ENCODE measurements around the gene HMMR.
A peak's percentile ranks its signal among the peaks of the same experiment; 100 is the strongest.

Gene HMMR

GRCh38 chr5:163505368-163506094, 45.1 kb downstream of the HMMR start, which contains the start of gene MAT2B:
MAT2B (plus strand) TSS chr5:163505619; CDS start chr5:163505687, 68 bp downstream.
- no peaks in the 10 kb centered on the region for H3K36me3 ChIP-seq (replicated peaks; ENCODE audit: insufficient read depth, low read length)
- H3K9ac ChIP-seq (ENCODE audit: low read length), result peak within 1 kb of the TSS; percentile 94
- H3K9me3 ChIP-seq (replicated peaks; ENCODE audit: insufficient read depth, low read length), result no peaks in the 10 kb centered on the region
- H4K20me1 ChIP-seq (ENCODE audit: insufficient read depth, low read length), result 0 out of 2 replicates have a peak, but pooled peaks cover 4% of the 10 kb centered on the region
- H3K4me2 ChIP-seq (ENCODE audit: low read depth, low read length), result peak within 1 kb of the TSS; percentile 76
- H3K27me3 ChIP-seq (replicated peaks; ENCODE audit: insufficient read depth, low read length), result no peaks in the 10 kb centered on the region
- peak within 1 kb of the TSS; percentile 74 for H2AFZ ChIP-seq (ENCODE audit: low read length)
- peaks cover 41% of the 10 kb centered on the region for H3F3A ChIP-seq (ENCODE audit: insufficient read depth, low read length)
- DNase-seq, result peak; percentile 96
- peaks cover 12% of the 10 kb centered on the region; the same call in 1 of the 2 replicates for H3K4me1 ChIP-seq (ENCODE audit: low read length)
- peak within 1 kb of the TSS; percentile 84 for H3K4me3 ChIP-seq (ENCODE audit: low read length)
- no peaks in the 10 kb centered on the region for H3K9me2 ChIP-seq (replicated peaks; ENCODE audit: insufficient read depth, low read length)
- H3K27ac ChIP-seq (ENCODE audit: low read length), result peak within 1 kb of the TSS; percentile 98
- H3K79me2 ChIP-seq (ENCODE audit: low read length), result peaks cover 47% of the 10 kb centered on the region
- TF ChIP-seq, protein P1, sequence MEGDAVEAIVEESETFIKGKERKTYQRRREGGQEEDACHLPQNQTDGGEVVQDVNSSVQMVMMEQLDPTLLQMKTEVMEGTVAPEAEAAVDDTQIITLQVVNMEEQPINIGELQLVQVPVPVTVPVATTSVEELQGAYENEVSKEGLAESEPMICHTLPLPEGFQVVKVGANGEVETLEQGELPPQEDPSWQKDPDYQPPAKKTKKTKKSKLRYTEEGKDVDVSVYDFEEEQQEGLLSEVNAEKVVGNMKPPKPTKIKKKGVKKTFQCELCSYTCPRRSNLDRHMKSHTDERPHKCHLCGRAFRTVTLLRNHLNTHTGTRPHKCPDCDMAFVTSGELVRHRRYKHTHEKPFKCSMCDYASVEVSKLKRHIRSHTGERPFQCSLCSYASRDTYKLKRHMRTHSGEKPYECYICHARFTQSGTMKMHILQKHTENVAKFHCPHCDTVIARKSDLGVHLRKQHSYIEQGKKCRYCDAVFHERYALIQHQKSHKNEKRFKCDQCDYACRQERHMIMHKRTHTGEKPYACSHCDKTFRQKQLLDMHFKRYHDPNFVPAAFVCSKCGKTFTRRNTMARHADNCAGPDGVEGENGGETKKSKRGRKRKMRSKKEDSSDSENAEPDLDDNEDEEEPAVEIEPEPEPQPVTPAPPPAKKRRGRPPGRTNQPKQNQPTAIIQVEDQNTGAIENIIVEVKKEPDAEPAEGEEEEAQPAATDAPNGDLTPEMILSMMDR (IDR thresholded peaks at IDR 0.05; ENCODE audit: low read length), result peak; percentile 61
- TF ChIP-seq EZH2 (optimal IDR thresholded peaks at IDR 0.05; ENCODE audit: low read depth, low read length) (no peak), EZH2phosphoT487 (IDR thresholded peaks at IDR 0.05; ENCODE audit: low read length) (no peak)

DNA sequence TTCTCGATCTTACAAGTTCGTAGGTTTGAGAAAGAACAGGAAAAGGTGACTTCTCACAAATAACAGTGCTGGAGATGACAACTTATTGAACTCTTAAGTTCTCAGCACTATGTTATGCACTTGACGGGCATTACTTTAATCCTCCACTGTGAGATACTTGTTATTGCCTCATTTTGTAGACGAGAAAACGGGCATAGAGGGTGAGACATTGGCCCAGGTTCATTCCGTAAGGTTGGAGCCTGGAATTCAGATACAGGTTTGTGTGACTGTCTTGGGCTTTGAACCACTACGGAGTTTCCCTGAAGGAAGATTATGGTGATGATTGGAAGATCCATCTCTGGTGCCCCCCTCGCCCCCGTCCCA, 45.6 kb downstream of the HMMR start:
- H3K27ac ChIP-seq (ENCODE audit: low read length), result peak overlapping the region; percentile 98
- H3K27me3 ChIP-seq (replicated peaks; ENCODE audit: insufficient read depth, low read length), result no peaks in the 10 kb centered on the region
- DNase-seq, result peak; percentile 6
- H3K4me2 ChIP-seq (ENCODE audit: low read depth, low read length), result peak overlapping the region; percentile 60
- TF ChIP-seq EZH2 (optimal IDR thresholded peaks at IDR 0.05; ENCODE audit: low read depth, low read length), result no peak
- TF ChIP-seq, protein P1 (IDR thresholded peaks at IDR 0.05; ENCODE audit: low read length), result no peak
- no peak for TF ChIP-seq EZH2phosphoT487 (IDR thresholded peaks at IDR 0.05; ENCODE audit: low read length)
- H2AFZ ChIP-seq (ENCODE audit: low read length), result peak overlapping the region; percentile 16; the same call in 1 of the 2 replicates
- no peaks in the 10 kb centered on the region for H3K9me3 ChIP-seq (replicated peaks; ENCODE audit: insufficient read depth, low read length)
- H3K79me2 ChIP-seq (ENCODE audit: low read length), result peaks cover 52% of the 10 kb centered on the region
- H3K36me3 ChIP-seq (replicated peaks; ENCODE audit: insufficient read depth, low read length), result no peaks in the 10 kb centered on the region
- H4K20me1 ChIP-seq (ENCODE audit: insufficient read depth, low read length), result 0 out of 2 replicates have a peak, but pooled peaks cover 4% of the 10 kb centered on the region
- peaks cover 12% of the 10 kb centered on the region; the same call in 1 of the 2 replicates for H3K4me1 ChIP-seq (ENCODE audit: low read length)
- peak overlapping the region; percentile 94 for H3K9ac ChIP-seq (ENCODE audit: low read length)
- peak overlapping the region; percentile 84 for H3K4me3 ChIP-seq (ENCODE audit: low read length)
- no peaks in the 10 kb centered on the region for H3K9me2 ChIP-seq (replicated peaks; ENCODE audit: insufficient read depth, low read length)
- H3F3A ChIP-seq (ENCODE audit: insufficient read depth, low read length), result peaks cover 41% of the 10 kb centered on the region

DNA sequence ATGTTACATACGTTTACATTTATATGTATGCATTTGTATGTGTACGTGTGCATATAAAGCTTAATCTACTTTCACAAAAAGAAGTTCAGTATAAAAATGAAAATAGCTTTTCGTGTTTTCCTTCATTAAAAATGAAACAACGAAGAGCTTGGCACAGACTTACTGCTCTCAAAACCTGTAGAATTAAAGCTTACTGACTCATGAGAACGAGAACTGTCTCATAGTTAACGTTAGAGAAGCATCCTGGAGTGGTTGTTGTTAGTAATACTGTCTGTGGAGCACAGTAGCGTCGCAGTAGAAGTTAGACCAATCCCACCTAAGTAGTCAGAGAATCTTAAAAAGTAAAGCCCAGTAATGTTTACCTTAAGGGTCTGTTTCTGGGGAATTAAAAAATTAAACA, 46.3 kb downstream of the HMMR start:
- H4K20me1 ChIP-seq (ENCODE audit: insufficient read depth, low read length), result 0 out of 2 replicates have a peak, but pooled peaks cover 4% of the 10 kb centered on the region
- H3F3A ChIP-seq (ENCODE audit: insufficient read depth, low read length), result peaks cover 41% of the 10 kb centered on the region
- no peaks in the 10 kb centered on the region; the same call in 1 of the 2 replicates for H3K36me3 ChIP-seq (replicated peaks; ENCODE audit: insufficient read depth, low read length)
- peak overlapping the region; percentile 94 for H3K9ac ChIP-seq (ENCODE audit: low read length)
- no peaks in the 10 kb centered on the region for H3K9me3 ChIP-seq (replicated peaks; ENCODE audit: insufficient read depth, low read length)
- peak overlapping the region; percentile 98; the same call in 1 of the 2 replicates for H3K27ac ChIP-seq (ENCODE audit: low read length)
- H3K9me2 ChIP-seq (replicated peaks; ENCODE audit: insufficient read depth, low read length), result no peaks in the 10 kb centered on the region
- peak; percentile 15 for DNase-seq
- peak overlapping the region; percentile 84 for H3K4me3 ChIP-seq (ENCODE audit: low read length)
- H3K79me2 ChIP-seq (ENCODE audit: low read length), result peaks cover 58% of the 10 kb centered on the region
- no peaks in the 10 kb centered on the region for H3K27me3 ChIP-seq (replicated peaks; ENCODE audit: insufficient read depth, low read length)
- no peak for TF ChIP-seq EZH2phosphoT487 (IDR thresholded peaks at IDR 0.05; ENCODE audit: low read length)
- TF ChIP-seq EZH2 (optimal IDR thresholded peaks at IDR 0.05; ENCODE audit: low read depth, low read length), result no peak
- TF ChIP-seq, protein P1 (IDR thresholded peaks at IDR 0.05; ENCODE audit: low read length), result no peak
- no peak overlapping the region for H2AFZ ChIP-seq (ENCODE audit: low read length)
- peak overlapping the region; percentile 60 for H3K4me2 ChIP-seq (ENCODE audit: low read depth, low read length)
- peaks cover 12% of the 10 kb centered on the region; the same call in 1 of the 2 replicates for H3K4me1 ChIP-seq (ENCODE audit: low read length)
